HG03060 (cell line): Measurements from ENCODE around the gene C1QTNF12.

Source experiments
- ATAC-seq: cut with Tn5 transposase; IDR thresholded peaks from one replicate; pipeline ENCODE4 v1.9.1; 2021; ENCODE audit warnings: low read depth, moderate number of reproducible peaks; ENCODE audit not compliant: unreplicated experiment

The C1QTNF12 gene

GRCh38 chr1:1242461-1243265, 3.9 kb downstream of the C1QTNF12 start:
- ATAC-seq, result no peak

DNA sequence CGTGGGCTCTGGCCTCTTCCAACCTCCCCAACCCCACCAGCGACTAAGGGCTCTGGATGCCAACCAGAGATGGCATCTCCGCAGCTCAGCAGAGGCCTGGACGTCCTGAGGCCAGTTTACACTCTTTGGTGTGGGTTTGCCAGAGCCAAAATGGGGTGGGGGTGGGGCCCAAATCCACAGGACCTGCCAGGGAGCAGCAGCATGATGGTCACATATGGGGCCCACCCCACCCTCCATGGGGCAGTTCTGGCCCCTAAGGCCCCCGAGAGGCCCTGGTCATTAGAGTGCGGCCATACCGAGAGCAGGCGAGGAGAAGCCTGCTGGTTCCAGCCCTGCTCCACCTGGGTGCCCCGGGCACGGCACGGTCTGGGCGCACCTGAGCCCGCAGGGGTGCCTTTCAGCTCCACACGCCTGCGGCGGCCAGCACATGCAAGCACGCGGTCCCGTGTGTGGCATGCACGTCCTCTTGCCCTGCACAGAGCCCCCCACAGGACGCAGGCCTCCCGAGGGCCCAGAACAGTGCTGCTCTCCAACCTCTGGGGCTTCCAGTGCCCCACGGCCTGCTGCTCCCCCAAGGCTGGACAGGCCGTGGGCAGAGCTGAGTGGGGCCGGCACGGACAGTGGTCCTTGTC, 4.8 kb downstream of the C1QTNF12 start:
- no peak for ATAC-seq

DNA sequence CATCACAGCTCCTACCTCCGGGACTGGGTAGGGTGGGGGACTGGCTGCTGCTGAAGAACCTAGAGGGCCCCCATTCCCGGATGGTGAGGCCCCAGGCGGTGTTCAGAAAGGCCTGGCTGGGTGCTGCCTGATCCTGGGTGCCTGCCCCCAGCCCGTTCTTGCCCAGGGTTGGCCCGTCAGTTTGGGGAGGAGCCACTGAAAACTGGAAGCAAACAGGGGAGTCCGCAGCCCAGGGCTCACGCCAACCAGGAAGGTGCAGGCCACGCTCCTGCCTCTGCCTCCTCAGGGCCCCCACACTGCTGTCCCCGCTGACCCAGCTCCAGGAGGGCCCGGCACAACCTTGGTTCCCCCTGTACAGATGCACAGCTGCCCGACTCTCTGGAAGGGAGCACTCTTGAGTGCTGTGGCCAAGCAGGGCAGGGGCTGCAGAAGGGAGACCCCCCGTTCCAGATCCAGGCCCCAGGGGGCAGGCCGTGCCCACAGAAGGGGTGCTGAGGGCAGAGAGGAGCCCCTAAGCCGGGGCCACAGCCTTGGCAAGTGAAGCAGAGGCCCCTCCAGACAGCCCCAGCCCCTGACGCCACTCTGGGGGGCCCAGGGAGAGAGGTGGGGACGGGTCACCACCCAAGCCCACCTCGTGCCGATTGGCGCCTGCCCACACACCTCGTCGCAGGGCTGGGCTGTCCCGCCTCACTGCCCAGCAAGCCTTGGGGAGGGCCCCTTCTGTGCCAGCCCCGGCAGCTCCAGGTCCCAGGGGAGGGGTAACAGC, 5.5 kb downstream of the C1QTNF12 start:
- no peak for ATAC-seq

GRCh38 chr1:1240348-1240732, 6.2 kb downstream of the C1QTNF12 start:
- ATAC-seq, result no peak

- ATAC-seq, result no peak
These were observed 6.7 kb downstream of the C1QTNF12 start for GRCh38 chr1:1239614-1240347.

DNA sequence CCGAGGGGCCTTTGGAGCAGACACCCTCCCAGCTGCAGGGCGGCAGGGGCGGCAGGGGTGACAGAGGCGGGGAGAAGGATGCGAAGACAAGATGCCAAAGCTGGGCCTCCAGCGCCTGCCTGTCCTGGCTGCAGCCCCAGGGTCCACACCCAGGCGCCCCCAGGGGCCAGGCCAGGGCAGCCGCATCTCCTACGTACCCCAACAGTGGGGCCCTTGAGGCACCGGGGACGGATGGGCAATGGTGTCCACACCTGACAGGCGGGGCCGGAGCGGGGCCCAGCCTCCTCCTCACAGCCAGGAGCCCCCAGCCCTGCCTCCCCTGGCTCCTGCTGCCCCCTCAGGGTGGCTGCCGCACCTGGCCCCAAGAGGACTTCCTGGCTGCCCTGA, 7.3 kb downstream of the C1QTNF12 start:
- ATAC-seq, result no peak

- ATAC-seq, result no peak
These were observed 7.8 kb downstream of the C1QTNF12 start for GRCh38 chr1:1238702-1239178.

DNA sequence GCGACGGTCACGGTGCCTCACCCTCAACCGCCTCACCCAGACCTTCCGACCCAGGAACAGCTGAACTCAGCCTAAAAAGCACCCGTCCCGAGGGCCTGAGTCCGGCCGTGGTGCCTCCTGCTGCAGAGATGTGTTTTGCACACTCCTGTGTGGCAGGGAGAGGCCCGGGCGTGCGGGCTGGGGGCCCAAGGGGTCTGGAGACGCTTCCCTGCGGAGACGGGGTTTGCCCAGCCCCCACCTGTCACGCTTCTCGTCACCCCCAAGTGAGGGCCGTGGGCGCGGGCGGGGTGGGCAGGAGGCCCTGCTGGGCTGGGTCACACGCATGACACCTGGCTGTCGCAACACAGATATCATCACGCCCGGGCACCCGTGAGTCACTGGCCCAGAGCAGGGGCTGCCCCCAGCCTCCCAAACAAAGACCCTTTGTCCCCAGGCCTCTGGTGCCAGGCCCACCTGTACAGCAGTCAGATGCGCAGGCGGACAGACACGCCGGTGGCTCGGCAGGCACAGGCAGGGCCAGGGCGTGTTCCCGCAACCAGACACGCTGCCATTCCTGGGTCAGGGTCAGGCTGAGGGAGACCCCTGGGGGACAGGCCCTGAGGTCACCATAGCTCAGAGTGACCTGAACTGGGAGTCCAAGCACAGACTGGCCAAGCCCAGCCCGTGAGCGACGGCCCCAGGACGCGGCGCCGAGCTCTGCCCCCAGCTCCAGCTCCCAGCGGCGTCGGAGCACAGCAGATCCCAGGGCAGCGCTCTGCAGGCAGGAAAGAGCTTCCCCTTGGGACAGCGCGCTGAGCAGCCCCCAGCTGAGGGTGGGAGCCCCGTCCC, 8.4 kb downstream of the C1QTNF12 start:
- ATAC-seq, result no peak

DNA sequence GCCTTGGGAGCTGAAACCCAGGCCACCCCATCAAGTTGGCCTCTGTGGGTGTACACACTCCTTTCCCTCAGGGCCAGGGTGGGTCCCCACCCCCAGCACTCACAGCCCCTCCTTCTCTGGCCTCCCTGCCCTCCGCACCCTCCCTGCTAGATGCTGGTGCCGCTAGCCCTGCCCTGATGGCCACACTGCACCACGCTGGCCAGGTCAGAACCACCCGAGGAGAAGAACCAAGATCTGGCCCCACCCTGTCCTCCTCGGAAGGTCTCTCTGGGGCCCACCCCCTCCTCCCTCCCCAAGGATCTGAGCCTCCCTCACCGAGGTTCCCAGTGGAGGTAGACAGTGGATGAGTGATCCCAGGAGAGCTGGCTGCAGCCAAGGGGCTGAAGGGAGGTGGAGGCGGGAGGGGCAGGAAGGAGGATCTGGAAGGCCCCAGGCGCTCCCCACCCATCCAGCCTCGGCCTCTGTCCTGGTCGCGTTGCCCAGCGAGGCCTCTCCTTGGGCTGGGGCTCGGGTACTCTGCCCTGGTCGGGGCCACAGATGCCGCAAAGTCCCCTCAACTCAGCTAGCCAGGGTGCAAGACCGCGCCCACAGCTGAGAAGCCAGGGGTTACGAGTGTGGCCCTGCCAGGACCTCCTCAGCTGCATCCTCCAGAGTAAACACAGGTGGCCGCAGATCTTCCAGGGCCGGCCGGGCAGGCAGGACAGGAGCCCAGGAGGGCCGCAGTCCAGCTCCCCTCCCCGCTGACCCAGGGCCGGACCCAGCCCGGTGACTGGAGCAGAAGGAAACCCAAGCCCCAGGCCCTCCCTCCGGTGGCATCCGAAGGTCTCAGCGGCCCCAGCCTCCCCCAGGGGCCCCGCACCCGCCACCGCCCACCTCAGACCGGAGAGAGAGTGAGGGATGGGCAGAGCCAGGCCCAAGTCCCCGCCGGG, 9.3 kb downstream of the C1QTNF12 start:
- ATAC-seq, result no peak

GRCh38 chr1:1236176-1236763, 10.3 kb downstream of the C1QTNF12 start:
- no peak for ATAC-seq

- no peak for ATAC-seq
These were observed 11.3 kb downstream of the C1QTNF12 start for GRCh38 chr1:1235016-1235744.

GRCh38 chr1:1234180-1234808, 12.2 kb downstream of the C1QTNF12 start:
- ATAC-seq, result no peak

DNA sequence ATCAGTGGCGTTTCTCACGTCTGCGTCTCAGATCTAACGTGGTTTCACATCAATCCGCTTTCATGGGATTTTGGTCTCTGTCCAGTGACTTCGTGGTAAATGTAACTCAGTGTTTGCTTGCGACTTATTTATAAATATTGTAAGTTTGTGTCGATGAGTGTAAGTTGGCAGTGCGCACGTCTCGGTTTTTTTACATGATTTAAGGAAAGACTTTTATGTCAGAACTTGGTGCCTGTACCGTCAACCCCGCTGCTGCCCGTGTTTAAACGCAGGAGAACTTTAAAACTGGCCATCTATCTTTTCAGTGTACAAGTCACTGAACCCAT, 13.0 kb downstream of the C1QTNF12 start:
- no peak for ATAC-seq

DNA sequence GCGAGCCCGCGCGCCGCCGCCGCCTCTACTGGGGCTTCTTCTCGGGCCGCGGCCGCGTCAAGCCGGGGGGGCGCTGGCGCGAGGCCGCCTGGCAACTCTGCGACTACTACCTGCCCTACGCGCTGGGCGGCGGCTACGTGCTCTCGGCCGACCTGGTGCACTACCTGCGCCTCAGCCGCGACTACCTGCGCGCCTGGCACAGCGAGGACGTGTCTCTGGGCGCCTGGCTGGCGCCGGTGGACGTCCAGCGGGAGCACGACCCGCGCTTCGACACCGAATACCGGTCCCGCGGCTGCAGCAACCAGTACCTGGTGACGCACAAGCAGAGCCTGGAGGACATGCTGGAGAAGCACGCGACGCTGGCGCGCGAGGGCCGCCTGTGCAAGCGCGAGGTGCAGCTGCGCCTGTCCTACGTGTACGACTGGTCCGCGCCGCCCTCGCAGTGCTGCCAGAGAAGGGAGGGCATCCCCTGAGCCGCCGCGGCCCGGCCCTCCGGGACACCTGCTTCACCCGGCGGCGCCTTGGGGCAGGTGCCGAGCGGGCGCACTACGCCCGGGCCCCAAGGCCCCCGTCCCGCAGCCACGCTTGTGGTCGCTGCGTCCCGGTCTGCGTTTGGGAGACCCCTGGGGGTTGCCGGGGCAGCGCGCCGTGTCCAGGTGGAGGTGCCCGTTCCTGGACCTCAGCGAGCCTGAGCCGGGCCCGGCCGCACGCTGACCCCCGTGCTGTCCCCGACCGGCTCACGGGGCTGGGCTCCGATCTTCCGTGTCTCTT, 13.5 kb downstream of the C1QTNF12 start:
- ATAC-seq, result no peak

- ATAC-seq, result no peak
These were observed 14.2 kb downstream of the C1QTNF12 start, which contains the start of gene B3GALT6 for GRCh38 chr1:1232208-1232795. TSS of gene B3GALT6 (plus strand) at chr1:1232237. CDS start at chr1:1232279, 42 bp downstream.
